WTC11 (cell line): Measurements from ENCODE around the gene ASB8. TPM values are rescaled to one million over a fixed set of nuclear protein-coding genes. Genes with fewer than 3 reads are reported as not detected.

Experiments
- ATAC-seq: fragments of 200-7000 bp; cut with Tn5 transposase; 2 replicates; pipeline ENCODE4 v1.10.0; 2021; ENCODE audit warnings: mild to moderate bottlenecking, moderate library complexity
- CTCF ChIA-PET: fragments of 300-600 bp; sonication (Branson Sonifier 250); formaldehyde crosslinking; loops from one replicate; lab custom pipeline; 2021; ENCODE audit warnings: antibody characterized with exemption; lab: Charles Lee
- POLR2A ChIA-PET: fragments of 350-600 bp; sonication (Branson Sonifier 250); formaldehyde crosslinking; loops from one replicate; lab custom pipeline; 2021; ENCODE audit warnings: antibody characterized with exemption; lab: Charles Lee
- DNase-seq: peaks from one replicate; pipeline ENCODE4 v3.0.0; 2021; ENCODE audit warnings: low spot score
- H3K27ac Mint-ChIP-seq: 2 replicates; pipeline ENCODE4 v1.8.0; 2021; ENCODE audit warnings: mixed read lengths
- H3K27me3 Mint-ChIP-seq: 2 replicates; pipeline ENCODE4 v1.8.0; 2021; ENCODE audit warnings: low read depth, mild to moderate bottlenecking, moderate library complexity, mixed read lengths
- H3K36me3 Mint-ChIP-seq: 2 replicates; pipeline ENCODE4 v1.8.0; 2021; ENCODE audit warnings: mixed read lengths
- H3K4me1 Mint-ChIP-seq: 2 replicates; pipeline ENCODE4 v1.8.0; 2022; ENCODE audit warnings: mixed read lengths
- H3K4me3 Mint-ChIP-seq: 2 replicates; pipeline ENCODE4 v1.8.0; 2021; ENCODE audit warnings: mild to moderate bottlenecking, moderate library complexity, mixed read lengths
- H3K9me3 Mint-ChIP-seq: 2 replicates; pipeline ENCODE4 v1.8.0; 2021; ENCODE audit warnings: mixed read lengths
- CREM ChIP-seq: sonication (generic); formaldehyde crosslinking; IDR thresholded peaks from 2 replicates; pipeline ENCODE4 v1.8.1; 2022; ENCODE audit warnings: mild to moderate bottlenecking, missing genetic modification reagents, moderate library complexity
- ETV6 ChIP-seq: sonication (generic); formaldehyde crosslinking; IDR thresholded peaks from 2 replicates; pipeline ENCODE4 v1.8.1; 2022; ENCODE audit warnings: mild to moderate bottlenecking, missing genetic modification reagents
- NR2C2 ChIP-seq: sonication (generic); formaldehyde crosslinking; IDR thresholded peaks from 2 replicates; pipeline ENCODE4 v1.8.0; 2022; ENCODE audit warnings: mild to moderate bottlenecking, missing genetic modification reagents
- OVOL2 ChIP-seq: fragments of 250-450 bp; sonication (Bioruptor Pico); IDR thresholded peaks from 2 replicates; pipeline ENCODE4 v1.9.0; 2021; ENCODE audit warnings: mild to moderate bottlenecking, borderline replicate concordance
- SMAD3 ChIP-seq: sonication (generic); formaldehyde crosslinking; IDR thresholded peaks from 2 replicates; pipeline ENCODE4 v1.8.0; 2022; ENCODE audit warnings: missing genetic modification reagents, mild to moderate bottlenecking, borderline replicate concordance
- TEAD4 ChIP-seq: sonication (generic); formaldehyde crosslinking; IDR thresholded peaks from 2 replicates; pipeline ENCODE4 v1.8.0; 2022; ENCODE audit warnings: mild to moderate bottlenecking, missing genetic modification reagents
- ZBTB21 ChIP-seq: sonication (generic); formaldehyde crosslinking; IDR thresholded peaks from 2 replicates; pipeline ENCODE4 v1.8.1; 2023; ENCODE audit warnings: mild to moderate bottlenecking, missing genetic modification reagents, borderline replicate concordance
- ZNF121 ChIP-seq: sonication (generic); formaldehyde crosslinking; IDR thresholded peaks from 2 replicates; pipeline ENCODE4 v1.8.0; 2023; ENCODE audit warnings: missing genetic modification reagents
- total RNA-seq: library from RNA; stranded (reverse); gene quantifications from 3 replicates; pipeline ENCODE4 v1.2.3, GENCODE V29; 2021
- TF ChIP-seq, protein P1 (sequence below): sonication (generic); formaldehyde crosslinking; IDR thresholded peaks from 2 replicates; pipeline ENCODE4 v1.8.1; 2023; ENCODE audit warnings: mild to moderate bottlenecking, moderate library complexity, missing genetic modification reagents
- TF ChIP-seq, protein P2 (sequence below): sonication (generic); formaldehyde crosslinking; IDR thresholded peaks from 2 replicates; pipeline ENCODE4 v1.8.1; 2022; ENCODE audit warnings: mild to moderate bottlenecking, moderate library complexity, missing genetic modification reagents
- TF ChIP-seq, protein P3 (sequence below): sonication (generic); formaldehyde crosslinking; IDR thresholded peaks from 2 replicates; pipeline ENCODE4 v1.8.0; 2023; ENCODE audit warnings: mild to moderate bottlenecking, missing genetic modification reagents
- TF ChIP-seq, protein P4 (sequence below): sonication (generic); formaldehyde crosslinking; IDR thresholded peaks from 2 replicates; pipeline ENCODE4 v1.8.0; 2022; ENCODE audit warnings: mild to moderate bottlenecking, missing genetic modification reagents
- TF ChIP-seq, protein P5 (sequence below): sonication (generic); formaldehyde crosslinking; conservative IDR thresholded peaks from 2 replicates; pipeline ENCODE4 v1.8.1; 2023; ENCODE audit warnings: mild to moderate bottlenecking, low read depth, missing genetic modification reagents, moderate library complexity

The ASB8 gene
- total RNA-seq, 1 experiment from 2014 or later = 7.4 TPM

DNA sequence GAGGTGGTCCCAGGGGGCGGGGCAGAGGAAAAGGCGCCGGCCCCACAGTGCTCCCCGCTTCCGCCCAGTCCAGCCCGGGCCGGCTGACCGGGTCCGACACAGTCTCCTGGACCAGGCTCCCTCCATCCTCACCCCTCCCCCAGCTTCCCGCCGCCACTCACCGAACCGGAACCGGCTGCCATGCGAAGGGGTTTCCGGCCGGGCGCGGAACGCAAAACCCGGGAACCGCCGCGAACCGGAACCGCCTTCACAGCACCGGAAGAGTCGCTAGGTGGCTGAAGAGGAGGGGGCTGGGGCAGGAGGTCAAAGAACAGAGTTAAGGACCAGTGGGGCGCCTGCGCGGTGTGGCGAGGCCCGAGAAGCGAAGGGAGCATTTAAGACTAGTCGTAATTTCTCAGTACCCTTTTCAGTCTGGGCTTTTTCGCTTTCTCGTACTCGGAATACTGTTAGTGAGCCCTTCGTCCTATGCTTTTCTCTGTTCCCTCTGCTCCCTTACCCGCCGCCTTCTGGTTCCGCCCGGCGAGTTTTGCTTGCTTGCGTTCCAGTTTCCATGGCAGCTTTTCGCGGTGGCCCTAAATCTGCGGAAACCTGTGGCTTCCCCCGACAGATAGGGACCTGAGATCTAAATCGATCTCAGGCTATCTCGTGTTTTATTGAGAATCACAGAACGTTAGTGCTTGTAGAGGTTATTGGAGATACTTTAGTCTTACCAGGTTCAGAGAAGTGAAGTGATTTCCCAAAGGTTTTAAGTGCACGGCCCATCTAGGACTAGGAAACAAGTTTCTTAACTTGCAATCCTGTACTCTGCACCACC, 51.2 kb downstream of the ASB8 start, which contains the start of gene SENP1 (continued):
- TF ChIP-seq, protein P1, sequence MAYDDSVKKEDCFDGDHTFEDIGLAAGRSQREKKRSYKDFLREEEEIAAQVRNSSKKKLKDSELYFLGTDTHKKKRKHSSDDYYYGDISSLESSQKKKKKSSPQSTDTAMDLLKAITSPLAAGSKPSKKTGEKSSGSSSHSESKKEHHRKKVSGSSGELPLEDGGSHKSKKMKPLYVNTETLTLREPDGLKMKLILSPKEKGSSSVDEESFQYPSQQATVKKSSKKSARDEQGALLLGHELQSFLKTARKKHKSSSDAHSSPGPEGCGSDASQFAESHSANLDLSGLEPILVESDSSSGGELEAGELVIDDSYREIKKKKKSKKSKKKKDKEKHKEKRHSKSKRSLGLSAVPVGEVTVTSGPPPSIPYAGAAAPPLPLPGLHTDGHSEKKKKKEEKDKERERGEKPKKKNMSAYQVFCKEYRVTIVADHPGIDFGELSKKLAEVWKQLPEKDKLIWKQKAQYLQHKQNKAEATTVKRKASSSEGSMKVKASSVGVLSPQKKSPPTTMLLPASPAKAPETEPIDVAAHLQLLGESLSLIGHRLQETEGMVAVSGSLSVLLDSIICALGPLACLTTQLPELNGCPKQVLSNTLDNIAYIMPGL (CRISPR knock-in tag) = peak; percentile 85
- TF ChIP-seq NR2C2 (CRISPR knock-in tag) = 0 out of 2 replicates have a peak, but pooled peaks have one; percentile 44
- TF ChIP-seq, protein P2, sequence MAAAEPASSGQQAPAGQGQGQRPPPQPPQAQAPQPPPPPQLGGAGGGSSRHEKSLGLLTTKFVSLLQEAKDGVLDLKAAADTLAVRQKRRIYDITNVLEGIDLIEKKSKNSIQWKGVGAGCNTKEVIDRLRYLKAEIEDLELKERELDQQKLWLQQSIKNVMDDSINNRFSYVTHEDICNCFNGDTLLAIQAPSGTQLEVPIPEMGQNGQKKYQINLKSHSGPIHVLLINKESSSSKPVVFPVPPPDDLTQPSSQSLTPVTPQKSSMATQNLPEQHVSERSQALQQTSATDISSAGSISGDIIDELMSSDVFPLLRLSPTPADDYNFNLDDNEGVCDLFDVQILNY (CRISPR knock-in tag) = peak; percentile 94; the same call in 1 of the 2 replicates
- TF ChIP-seq, protein P3, sequence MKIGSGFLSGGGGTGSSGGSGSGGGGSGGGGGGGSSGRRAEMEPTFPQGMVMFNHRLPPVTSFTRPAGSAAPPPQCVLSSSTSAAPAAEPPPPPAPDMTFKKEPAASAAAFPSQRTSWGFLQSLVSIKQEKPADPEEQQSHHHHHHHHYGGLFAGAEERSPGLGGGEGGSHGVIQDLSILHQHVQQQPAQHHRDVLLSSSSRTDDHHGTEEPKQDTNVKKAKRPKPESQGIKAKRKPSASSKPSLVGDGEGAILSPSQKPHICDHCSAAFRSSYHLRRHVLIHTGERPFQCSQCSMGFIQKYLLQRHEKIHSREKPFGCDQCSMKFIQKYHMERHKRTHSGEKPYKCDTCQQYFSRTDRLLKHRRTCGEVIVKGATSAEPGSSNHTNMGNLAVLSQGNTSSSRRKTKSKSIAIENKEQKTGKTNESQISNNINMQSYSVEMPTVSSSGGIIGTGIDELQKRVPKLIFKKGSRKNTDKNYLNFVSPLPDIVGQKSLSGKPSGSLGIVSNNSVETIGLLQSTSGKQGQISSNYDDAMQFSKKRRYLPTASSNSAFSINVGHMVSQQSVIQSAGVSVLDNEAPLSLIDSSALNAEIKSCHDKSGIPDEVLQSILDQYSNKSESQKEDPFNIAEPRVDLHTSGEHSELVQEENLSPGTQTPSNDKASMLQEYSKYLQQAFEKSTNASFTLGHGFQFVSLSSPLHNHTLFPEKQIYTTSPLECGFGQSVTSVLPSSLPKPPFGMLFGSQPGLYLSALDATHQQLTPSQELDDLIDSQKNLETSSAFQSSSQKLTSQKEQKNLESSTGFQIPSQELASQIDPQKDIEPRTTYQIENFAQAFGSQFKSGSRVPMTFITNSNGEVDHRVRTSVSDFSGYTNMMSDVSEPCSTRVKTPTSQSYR (CRISPR knock-in tag) = peak; percentile 91; the same call in 1 of the 2 replicates
- TF ChIP-seq CREM (CRISPR knock-in tag) = 0 out of 2 replicates have a peak, but pooled peaks have one; percentile 45
- TF ChIP-seq, protein P4, sequence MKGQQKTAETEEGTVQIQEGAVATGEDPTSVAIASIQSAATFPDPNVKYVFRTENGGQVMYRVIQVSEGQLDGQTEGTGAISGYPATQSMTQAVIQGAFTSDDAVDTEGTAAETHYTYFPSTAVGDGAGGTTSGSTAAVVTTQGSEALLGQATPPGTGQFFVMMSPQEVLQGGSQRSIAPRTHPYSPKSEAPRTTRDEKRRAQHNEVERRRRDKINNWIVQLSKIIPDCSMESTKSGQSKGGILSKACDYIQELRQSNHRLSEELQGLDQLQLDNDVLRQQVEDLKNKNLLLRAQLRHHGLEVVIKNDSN (CRISPR knock-in tag) = peak; percentile 49; the same call in 1 of the 2 replicates
- TF ChIP-seq ZNF121 (CRISPR knock-in tag) = no peak
- peak; percentile 61; the same call in 1 of the 2 replicates for TF ChIP-seq ETV6 (CRISPR knock-in tag)
- no peak for TF ChIP-seq ZBTB21 (CRISPR knock-in tag)
- TF ChIP-seq SMAD3 (CRISPR knock-in tag) = no peak

DNA sequence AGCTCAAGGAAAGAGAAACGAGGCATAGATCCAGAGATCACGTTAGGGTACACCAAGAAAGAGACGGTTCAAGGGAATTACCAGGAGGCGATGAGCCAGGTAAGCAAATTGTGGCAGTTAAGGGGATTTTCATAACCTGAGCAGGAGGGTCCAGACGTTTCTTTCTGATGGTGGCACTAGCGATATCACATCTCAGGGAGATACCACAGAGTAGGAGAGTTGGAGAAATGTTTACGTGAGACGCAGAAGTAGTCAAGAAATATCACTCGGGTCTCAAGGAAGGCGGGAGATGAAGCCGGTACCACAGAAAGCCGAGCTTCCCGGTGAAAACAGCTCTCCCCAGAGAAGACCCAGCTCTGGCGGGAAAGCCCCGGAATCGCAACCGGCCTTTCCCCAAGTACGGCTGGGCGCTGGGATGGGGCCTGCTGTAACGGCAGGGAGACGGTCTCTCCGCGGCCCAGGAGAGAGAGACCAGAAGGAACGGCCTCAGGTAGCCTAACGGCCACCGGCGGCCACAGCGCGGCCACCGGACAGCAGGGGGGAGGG, 51.9 kb downstream of the ASB8 start:
- POLR2A ChIA-PET = interaction anchor here (1.0 to 3.2 kb wide), 3 partner anchors 14 to 200 kb away, joined by 6 to 16 read pairs (median 7); partner anchors contain the start of genes ASB8, PFKM and VDR
- Mint-ChIP-seq H3K9me3 (no peaks in the 10 kb centered on the region), H3K4me1 (peaks cover 16% of the 10 kb centered on the region), H3K36me3 (no peaks in the 10 kb centered on the region), H3K27me3 (peaks cover 23% of the 10 kb centered on the region), H3K4me3 (peak overlapping the region; percentile 93), H3K27ac (peak overlapping the region; percentile 96)
- ATAC-seq = no peak
- TF ChIP-seq, protein P2 (CRISPR knock-in tag) = no peak
- TF ChIP-seq, protein P5, sequence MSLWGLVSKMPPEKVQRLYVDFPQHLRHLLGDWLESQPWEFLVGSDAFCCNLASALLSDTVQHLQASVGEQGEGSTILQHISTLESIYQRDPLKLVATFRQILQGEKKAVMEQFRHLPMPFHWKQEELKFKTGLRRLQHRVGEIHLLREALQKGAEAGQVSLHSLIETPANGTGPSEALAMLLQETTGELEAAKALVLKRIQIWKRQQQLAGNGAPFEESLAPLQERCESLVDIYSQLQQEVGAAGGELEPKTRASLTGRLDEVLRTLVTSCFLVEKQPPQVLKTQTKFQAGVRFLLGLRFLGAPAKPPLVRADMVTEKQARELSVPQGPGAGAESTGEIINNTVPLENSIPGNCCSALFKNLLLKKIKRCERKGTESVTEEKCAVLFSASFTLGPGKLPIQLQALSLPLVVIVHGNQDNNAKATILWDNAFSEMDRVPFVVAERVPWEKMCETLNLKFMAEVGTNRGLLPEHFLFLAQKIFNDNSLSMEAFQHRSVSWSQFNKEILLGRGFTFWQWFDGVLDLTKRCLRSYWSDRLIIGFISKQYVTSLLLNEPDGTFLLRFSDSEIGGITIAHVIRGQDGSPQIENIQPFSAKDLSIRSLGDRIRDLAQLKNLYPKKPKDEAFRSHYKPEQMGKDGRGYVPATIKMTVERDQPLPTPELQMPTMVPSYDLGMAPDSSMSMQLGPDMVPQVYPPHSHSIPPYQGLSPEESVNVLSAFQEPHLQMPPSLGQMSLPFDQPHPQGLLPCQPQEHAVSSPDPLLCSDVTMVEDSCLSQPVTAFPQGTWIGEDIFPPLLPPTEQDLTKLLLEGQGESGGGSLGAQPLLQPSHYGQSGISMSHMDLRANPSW (CRISPR knock-in tag) = no peak
- no peak for TF ChIP-seq OVOL2 (CRISPR knock-in tag)
- no peak for TF ChIP-seq TEAD4 (CRISPR knock-in tag)
- no peak for DNase-seq
- CTCF ChIA-PET = interaction anchor here (0.5 to 3.1 kb wide), 6 partner anchors 14 to 201 kb away, joined by 4 to 15 read pairs (median 7); partner anchors contain the start of genes ASB8, PFKM and VDR
